AG04450 (cell line): ENCODE measurements around the gene MARK2. TPM values are rescaled to one million over a fixed set of nuclear protein-coding genes. Genes with fewer than 3 reads are reported as not detected.

ENCODE experiments used
- CTCF ChIA-PET: fragments of 300-600, 350-600 bp; formaldehyde crosslinking; extraction: SDS; loops from one replicate; lab custom pipeline; 2022; ENCODE audit warnings: antibody characterized with exemption, inconsistent platforms; lab: Charles Lee
- POLR2A ChIA-PET: fragments of 350-600 bp; formaldehyde crosslinking; extraction: SDS; loops from one replicate; lab custom pipeline; 2021; ENCODE audit warnings: antibody characterized with exemption, inconsistent platforms; lab: Yijun Ruan, JAX
- DNase-seq: peaks from one replicate; pipeline ENCODE4 v3.0.0-alpha.2; 2011; ENCODE audit warnings: low read depth, low spot score
- H3K27ac ChIP-seq: one replicate; pipeline ENCODE4 v1.5.1; 2012; ENCODE audit warnings: low read depth, low read length, control low read depth
- H3K27me3 ChIP-seq: one replicate; pipeline ENCODE4 v1.6.0; 2012; ENCODE audit warnings: low read length; ENCODE audit not compliant: control insufficient read depth, insufficient read depth
- H3K4me3 ChIP-seq: 2 replicates; pipeline ENCODE4 v1.5.1; 2011; ENCODE audit warnings: mild to moderate bottlenecking, low read depth, low read length, control low read depth
- H3K9me3 ChIP-seq: 2 replicates; pipeline ENCODE4 v1.5.1; 2012; ENCODE audit warnings: low read length; ENCODE audit not compliant: control insufficient read depth, insufficient read depth
- CTCF ChIP-seq: IDR thresholded peaks from 2 replicates; pipeline ENCODE4 v1.5.1; 2011; ENCODE audit warnings: low read depth, low read length, control low read depth, inconsistent platforms
- polyA plus RNA-seq: library from polyadenylated mRNA; depleted of rRNA; stranded (reverse); fragments of >200 nt; gene quantifications from 2 replicates; pipeline ENCODE4 v1.2.3, GENCODE V29; 2011

The MARK2 gene
- polyA plus RNA-seq, 1 experiment: 16.5 TPM

- Histone ChIP-seq H3K27me3 (no peaks in the 10 kb centered on the region), H3K9me3 (no peaks in the 10 kb centered on the region), H3K27ac (no peak overlapping the region), H3K4me3 (no peak overlapping the region)
- POLR2A ChIA-PET: no interaction called here
- DNase-seq: no peak
- CTCF ChIA-PET: interaction anchor here (2.3 kb wide), 1 partner anchor 37 kb away, joined by 8 read pairs; no protein-coding TSS in a partner anchor
- TF ChIP-seq CTCF: no peak
These were observed 35.6 kb downstream of the MARK2 start for GRCh38 chr11:63874511-63874910.

- no peak for DNase-seq
- ChIA-PET POLR2A (no interaction called here), CTCF (interaction anchor here (1.5 to 2.1 kb wide), 2 partner anchors 38 to 59 kb away, joined by 4 to 11 read pairs; no protein-coding TSS in a partner anchor)
- Histone ChIP-seq H3K27me3 (no peaks in the 10 kb centered on the region), H3K4me3 (no peak overlapping the region), H3K27ac (no peak overlapping the region), H3K9me3 (no peaks in the 10 kb centered on the region)
- no peak for TF ChIP-seq CTCF
These were observed 36.7 kb downstream of the MARK2 start for GRCh38 chr11:63875506-63876065.

- POLR2A ChIA-PET: no interaction called here
- Histone ChIP-seq H3K27ac (no peak overlapping the region), H3K9me3 (no peaks in the 10 kb centered on the region), H3K27me3 (no peaks in the 10 kb centered on the region), H3K4me3 (no peak overlapping the region)
- CTCF ChIA-PET: interaction anchor here (1.5 to 2.1 kb wide), 2 partner anchors 40 to 58 kb away, joined by 4 to 11 read pairs; no protein-coding TSS in a partner anchor
- DNase-seq: no peak
- TF ChIP-seq CTCF: no peak
These were observed 37.7 kb downstream of the MARK2 start for GRCh38 chr11:63876616-63877015.

GRCh38 chr11:63877658-63878241 is 38.8 kb downstream of the MARK2 start:
- ChIA-PET POLR2A (interaction anchor here (0.6 kb wide), 1 partner anchor 393 kb away, joined by 4 read pairs; no protein-coding TSS in a partner anchor), CTCF (interaction anchor here (0.6 to 1.2 kb wide), 7 partner anchors 10 to 125 kb away, joined by 3 to 10 read pairs (median 4); no protein-coding TSS in a partner anchor)
- Histone ChIP-seq H3K9me3 (no peaks in the 10 kb centered on the region), H3K27me3 (no peaks in the 10 kb centered on the region), H3K27ac (no peak overlapping the region), H3K4me3 (no peak overlapping the region)
- no peak for DNase-seq
- TF ChIP-seq CTCF: no peak
